HuH-7 (cell line): Measurements from ENCODE around the gene UBQLN1.
A peak's percentile ranks its signal among the peaks of the same experiment; 100 is the strongest.
"Not testable (repeated sequence)": the region's sequence is repeated elsewhere in the genome, so short reads cannot be mapped to it uniquely, and the experiment has no call there.

Experiments used
- DNase-seq: peaks from one replicate; pipeline ENCODE4 v3.0.0; 2011; ENCODE audit warnings: low spot score

Gene UBQLN1

DNA sequence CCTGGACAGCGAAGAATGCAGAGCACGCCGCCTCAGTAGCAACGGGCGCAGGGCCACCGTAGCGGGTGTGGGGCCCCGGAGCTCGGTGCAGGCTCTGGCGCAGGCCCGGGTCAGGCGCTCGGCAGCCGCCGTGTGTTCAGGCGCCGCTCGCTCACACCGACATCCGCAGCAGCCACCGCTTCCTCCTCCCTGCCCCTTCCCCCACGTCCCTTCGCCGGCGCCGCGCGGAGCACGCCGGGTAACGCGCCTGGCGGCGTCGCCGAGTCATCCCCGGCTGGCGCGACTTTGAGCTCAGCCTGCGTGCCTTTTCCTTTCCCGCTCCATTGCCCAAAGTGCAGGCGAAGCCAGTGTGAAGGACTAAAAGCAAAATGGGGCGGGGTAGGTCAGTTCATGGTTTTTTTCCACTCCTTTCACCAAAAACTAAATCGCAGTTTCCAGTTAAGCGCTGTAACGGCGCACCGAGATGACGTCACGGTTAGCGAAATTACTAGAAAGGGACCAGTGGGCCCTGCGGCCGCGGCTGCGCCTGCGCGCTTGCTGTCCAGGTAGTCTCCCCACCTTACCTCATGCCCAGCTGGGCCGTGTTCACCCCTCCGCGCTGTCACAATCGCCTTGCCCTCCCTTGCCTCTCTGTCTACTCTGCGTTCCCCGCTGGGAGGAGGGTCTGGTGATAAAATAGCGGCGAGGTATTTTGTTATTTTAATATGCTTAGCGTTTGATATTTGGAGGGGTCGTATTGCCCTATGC is at the start of gene UBQLN1:
TSS of gene UBQLN1 (minus strand) at position 191 of the 747 bp plus-strand sequence. CDS start 279 bp downstream, outside the sequence.
- DNase-seq: peak; percentile 95

DNA sequence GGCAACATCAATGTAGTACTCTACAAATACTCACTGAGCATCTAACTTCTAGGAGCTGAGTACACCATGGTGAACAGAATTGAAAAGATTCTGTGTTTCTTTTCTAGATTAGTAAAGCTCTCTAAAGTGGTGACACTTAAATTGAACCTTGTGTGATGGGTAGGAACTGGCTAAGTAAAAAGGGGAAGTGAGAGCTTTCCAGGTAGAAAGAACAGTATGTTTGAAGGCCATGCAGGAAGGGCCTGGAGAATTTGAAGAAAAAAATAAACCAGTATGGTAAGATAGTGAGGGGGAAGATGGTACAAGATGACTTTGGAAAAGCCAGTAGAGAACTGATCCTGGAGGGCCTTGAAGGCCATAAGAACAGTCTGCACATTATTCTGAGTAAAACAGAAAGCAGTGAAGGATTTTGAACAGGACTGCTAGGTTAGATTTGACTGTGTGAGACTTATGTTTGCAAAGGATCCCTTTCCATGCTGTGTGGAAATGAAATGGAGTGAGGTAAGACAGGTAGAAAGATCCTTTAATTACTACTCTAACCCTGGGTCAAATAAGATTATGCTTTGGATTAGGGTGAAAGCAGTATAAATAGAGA is 46.7 kb upstream of the UBQLN1 start:
- DNase-seq: no peak

DNA sequence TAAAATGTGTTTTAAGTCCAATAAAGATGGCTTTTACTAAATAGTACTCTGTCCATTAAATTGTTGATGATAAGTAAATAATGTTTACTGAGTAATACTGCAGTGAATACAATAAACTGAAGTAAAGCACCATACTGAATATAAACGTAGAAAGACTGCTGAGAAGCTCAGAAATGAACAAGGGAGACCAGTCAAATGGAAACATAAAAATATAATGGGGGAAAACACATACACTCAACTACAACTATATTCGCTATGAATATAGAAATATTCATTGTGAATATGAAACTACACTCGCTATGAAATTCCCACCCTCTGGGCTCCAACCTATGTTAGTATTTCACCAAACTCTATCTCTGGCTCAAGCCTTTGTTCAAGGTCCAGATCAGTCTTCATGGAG is 41.9 kb upstream of the UBQLN1 start:
- no peak for DNase-seq

DNA sequence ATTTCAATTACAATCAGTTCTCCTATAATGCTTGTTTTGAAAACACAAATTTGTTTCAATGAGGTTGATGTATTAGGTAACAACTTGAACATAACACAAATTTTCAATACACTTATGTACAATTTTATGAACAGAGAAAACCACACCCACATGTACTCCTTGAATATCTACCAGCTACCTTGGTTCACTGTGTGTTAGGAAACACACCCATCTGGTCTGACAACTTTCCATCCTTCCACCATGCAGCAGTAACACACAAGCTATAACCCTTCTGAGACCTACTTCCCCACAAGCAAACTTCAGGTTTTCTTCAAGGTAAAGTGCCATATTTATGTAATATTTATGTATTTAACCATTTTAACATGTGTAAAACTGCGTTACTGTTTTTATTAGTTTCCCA is 36.4 kb upstream of the UBQLN1 start:
- no peak for DNase-seq

DNA sequence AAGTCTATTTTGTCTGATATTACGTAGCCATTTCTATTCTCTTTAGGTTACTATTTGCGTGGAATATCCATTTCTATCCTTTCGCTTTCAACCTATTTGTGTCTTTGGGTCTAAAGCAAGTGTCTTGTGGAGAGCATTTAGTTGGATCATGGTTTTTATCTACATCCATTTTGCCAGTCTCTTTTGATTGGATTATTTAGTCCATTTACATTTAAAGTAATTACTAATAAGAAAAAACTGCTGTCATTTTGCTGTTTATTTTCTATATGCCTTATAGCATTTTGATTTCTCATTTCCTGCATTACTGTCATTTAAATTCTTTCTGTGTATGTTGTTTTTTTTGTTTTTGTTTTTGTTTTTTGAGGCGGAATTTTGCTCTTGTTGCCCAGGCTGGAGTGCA is 26.0 kb upstream of the UBQLN1 start:
- DNase-seq: no peak

DNA sequence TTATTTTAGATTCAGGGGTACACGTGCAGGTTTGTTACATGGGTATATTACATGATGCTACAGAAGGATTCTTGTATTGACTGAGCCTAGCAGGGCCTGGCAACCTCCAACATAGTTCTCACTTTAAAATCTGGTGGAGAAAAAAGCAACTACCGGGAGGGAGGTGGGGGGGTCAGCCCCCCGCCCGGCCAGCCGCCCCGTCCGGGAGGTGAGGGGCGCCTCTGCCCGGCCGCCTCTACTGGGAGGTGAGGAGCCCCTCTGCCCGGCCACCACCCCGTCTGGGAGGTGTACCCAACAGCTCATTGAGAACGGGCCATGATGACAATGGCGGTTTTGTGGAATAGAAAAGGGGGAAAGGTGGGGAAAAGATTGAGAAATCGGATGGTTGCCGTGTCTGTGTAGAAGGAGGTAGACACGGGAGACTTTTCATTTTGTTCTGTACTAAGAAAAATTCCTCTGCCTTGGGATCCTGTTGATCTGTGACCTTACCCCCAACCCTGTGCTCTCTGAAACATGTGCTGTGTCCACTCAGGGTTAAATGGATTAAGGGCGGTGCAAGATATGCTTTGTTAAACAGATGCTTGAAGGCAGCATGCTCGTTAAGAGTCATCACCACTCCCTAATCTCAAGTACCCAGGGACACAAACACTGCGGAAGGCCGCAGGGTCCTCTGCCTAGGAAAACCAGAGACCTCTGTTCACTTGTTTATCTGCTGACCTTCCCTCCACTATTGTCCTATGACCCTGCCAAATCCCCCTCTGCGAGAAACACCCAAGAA is 21.0 kb upstream of the UBQLN1 start:
- DNase-seq: not testable (repeated sequence)

DNA sequence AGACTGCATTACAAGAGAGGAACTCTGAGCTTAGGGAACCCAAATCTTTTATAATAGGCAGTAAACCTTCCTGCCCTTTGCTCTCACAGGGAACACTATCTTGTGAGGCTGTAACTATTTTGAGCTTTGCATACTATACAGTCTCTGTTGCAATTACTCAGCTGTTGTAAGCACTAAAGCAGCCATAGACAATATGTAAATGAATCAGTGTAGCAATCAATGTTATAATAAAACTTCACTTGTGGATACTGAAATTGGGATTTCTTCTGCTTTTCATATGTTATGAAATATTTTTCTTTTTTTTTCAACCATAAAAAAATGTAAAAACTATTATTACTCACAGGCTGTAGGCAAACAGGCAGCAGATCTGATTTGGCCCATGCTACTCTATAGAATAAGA is 16.7 kb upstream of the UBQLN1 start:
- DNase-seq: no peak

DNA sequence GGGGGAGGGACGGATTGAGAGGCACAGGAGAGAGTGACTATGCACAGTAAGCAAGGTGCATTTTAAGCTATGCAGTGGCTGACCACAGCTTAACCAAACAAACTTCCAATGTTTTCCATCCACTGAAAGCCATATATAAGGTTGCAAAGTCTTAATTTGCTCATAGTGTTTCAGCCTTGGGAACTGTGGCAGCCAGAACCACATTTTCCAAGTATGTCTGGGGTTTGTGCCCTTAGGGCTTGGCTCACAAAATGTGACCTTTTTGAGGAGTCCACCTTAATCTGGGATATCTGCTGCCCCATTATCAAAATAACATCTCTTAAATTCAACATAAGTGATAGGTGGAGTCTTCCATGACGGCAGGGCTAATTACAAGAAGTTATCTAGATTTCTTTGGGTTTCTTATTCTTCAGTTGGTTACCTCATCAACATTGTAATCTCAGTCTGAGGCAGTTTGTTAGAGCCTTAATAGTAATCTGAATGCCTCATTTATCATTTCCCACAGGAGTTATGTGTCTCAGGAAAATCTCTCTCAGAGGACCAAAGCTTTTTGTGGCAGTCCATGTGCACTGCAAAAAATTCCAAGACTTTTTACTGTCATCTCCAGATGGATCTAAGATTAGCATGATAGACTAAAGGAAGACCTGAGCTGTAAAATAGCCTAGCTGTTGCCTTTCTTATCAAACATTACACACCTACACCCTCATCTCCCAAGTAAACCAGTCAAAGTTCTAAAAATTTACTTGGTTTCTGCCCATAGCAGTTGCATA is 15.2 kb upstream of the UBQLN1 start:
- no peak for DNase-seq

DNA sequence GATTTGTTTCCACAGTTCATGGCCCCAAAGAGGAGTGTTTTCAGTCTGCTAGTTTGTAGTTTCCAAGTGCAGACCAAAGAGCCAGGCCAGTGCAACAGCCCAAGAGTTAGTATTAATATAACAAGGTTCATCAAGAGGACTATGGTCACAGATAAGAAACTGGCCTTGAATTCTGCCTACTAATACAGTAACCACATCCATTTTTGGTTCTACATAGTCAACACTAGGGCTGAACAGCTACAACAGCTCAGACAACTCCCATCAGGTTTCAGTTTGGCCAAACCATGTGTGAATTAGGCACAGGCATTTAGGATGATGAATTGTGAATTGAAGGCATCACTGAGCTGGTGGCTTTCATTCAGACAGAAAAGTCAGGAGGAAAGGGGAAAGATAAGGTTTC is 13.8 kb upstream of the UBQLN1 start:
- DNase-seq: no peak

DNA sequence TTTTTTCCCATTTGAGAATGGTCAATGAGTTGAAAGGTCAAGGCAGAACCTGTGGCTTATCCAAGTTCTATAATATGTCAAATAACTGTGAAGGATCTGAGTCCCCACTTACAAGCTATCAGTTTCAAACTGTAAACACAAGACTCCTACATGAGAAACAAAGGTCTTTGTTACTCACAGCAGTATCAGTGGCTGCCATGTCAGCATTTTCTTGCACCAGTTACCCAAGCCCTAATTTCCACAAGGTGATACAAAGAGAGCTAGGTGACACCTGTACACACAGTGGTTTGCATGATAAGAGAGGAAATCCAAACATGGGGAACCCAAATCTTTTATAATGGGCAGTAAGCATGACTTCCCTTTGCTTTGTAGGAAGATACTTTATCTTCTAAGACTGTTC is 8.0 kb upstream of the UBQLN1 start:
- DNase-seq: no peak

DNA sequence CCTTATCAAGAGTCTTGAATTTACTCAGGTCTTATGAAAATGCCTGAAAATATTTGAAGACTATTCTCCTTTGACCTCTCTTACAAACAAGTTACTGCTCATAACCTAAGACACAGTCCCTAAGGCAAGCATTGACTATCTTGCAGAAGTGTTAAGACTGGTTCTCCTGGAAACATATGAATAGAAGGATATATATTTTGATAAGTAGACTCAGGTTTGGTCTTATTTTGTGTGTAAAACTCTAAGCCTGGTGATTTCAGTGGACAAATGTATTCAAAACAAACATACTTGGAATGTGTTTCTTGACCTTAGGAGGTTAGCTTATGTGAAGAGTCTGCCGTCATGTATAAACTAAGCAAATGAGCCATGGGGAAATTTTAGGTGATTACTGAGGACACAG is 7.5 kb upstream of the UBQLN1 start:
- no peak for DNase-seq

DNA sequence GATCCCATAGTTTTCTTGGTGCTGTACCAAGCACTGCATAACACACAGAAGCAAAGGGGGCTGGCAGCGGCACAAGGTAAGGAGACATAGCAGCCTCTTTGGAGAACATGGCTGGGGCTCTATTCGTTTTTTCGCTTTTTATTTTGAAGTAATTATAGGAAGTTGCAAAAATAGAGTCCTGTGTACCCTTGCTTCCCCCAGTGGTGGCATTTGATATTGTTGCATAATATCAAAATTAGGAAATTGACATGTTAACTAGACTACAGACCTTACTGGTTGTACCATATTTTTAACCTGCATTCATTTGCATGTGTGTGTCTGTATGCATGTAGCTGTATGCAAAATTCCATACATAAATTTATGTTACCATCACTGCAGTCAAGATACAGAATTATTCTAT is 6.6 kb upstream of the UBQLN1 start:
- DNase-seq: no peak

DNA sequence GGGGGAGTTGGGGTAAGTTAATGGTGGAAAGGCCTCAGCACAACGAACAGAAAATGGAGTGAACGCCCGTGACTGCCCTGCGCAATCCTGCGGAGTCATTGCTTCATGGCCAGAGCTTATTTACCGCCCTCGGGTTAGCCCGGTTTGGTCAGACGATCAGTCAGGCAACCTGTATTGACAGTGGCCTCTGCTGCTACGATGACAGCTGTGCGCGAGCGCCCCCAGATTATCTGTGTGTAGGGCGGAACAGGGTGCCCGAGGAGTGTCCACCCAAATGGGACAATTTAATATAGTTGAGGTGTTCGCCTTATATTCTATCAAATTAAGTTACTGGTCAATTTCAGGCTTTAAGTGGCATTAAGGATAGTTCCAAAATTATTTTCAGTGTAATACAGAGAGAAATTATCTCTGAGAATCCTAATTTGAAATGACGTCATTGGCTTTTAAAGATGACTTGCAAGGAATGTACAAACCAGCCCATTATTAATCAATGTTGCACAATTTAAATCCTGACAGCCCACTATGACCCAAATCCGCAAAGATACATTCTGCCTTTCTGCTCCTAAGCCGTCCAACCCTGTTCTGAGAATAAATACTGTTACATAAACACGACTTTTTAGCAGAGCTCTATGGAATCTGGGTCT is 879 bp upstream of the UBQLN1 start:
- DNase-seq: peak; percentile 60

DNA sequence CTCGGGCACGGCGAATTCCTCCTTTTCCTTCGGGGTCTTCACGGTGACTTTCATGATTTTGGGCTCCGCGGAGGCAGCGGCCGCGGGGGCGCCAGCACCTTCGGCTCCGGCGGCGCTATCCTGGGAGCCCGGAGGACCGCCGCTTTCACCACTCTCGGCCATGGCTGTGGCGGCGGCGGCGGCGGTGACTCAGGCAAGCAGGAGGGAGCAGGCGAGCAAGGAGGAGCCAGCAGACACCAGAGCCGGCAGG is 315 bp downstream of the UBQLN1 start:
- DNase-seq: no peak

DNA sequence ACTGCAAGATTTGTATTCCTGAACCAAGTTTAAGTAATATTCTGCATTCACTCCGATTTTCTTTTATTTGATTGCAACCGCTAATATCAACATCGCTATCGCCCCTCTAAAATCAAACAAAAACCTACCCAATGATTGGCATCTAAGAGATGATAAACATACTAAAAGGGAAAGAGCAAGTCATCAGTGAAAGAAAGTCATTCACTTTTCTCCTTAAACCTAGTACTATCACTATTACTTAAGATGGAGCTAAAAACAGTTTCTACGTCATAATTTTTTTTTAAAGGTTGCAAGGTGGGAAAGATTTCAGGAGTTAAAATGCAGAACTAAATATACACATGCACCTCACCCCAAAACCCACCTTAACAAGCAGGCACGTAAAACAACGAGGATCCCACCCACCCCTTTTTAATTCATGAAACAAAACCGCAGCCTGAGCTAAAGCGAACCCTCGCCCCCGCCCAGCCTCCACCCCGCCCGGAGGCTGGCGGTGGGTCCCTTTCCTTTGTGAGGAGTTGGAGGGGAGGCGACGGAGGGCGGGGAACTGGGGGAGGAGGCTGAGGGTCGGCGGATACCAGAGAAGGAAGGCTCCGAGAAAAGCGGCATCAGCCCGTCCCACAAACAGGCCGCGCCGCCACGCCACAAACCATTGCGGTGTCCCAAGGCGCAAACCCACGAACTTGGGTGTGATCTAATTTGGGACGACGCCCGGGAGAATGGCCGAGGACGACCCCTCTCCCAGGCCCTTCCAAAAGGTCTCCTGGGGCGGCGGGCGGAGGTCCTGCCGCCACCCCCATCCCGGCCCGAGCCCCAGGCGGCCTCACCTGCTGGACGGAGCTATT is 861 bp downstream of the UBQLN1 start:
- peak; percentile 21 for DNase-seq

DNA sequence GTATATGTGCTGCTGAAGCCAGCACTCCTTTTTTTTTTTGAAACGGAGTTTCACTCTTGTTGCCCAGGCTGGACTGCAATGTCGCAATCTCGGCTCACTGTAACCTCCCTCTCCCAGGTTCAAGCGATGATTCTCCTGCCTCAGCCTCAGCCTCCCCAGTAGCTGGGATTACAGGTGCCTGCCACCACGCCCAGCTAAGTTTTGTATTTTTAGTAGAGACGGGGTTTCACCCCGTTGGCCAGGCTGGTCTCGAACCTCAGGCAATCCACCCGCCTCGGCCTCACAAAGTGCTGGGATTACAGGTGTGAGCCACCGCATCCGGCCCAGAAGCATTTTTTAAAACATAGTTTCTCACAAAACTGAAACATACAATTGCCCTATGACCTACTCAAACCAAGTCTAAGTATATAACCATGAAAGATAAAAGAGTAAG is 2.5 kb downstream of the UBQLN1 start:
- not testable (repeated sequence) for DNase-seq

DNA sequence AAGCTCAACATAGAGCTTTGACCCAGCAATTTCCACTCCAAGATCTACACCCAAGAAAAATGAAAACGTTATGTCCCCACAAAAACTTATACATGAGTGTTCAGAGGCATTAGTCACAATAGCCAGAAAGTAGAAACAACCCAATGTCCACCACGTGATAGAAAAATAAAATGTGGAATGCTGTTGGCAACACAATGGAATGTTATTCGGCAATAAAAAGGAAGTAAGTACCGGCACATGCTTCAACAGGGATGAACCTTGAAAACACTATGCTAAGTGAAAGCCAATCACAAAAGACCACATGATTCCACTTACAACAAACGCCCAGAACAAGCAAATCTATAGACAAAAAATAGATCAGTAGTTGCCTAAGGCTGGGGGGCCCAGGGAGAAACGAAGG is 6.0 kb downstream of the UBQLN1 start:
- DNase-seq: no peak

DNA sequence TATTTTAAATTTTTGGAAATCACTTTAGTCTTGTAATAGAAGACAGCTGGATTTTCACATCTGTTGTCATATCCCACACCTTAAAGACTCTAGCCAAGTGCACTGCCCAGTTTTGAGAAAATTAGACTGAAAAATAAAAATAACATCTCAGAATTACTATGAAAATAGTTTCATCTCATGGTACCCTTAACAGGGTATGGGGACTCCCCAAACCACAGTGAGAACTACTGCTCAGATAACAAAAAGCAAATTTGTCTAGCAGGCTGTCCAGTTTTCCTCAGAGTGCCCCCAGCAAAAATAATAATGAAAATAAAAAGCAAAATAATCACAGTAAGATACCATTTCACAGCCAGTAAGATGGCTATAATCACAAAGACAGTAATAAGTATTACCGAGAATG is 6.5 kb downstream of the UBQLN1 start:
- no peak for DNase-seq

DNA sequence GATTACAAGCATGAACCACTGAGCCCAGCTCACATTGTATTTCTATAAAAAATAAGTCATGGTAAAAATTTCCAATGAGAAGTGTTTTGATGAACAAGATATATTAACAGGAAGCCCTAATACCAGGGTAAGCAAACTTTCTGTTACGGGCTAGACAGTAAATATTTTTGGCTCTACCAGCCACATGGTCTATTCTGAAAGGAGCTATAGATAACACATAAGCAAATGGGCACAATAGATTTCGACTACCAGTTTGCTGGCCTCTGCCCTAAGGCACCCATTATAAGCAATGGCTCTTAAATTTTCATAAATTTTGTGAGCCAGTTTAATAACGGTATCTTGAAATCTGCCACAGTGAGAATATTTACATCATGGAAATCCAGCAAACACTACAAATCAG is 8.1 kb downstream of the UBQLN1 start:
- no peak for DNase-seq

DNA sequence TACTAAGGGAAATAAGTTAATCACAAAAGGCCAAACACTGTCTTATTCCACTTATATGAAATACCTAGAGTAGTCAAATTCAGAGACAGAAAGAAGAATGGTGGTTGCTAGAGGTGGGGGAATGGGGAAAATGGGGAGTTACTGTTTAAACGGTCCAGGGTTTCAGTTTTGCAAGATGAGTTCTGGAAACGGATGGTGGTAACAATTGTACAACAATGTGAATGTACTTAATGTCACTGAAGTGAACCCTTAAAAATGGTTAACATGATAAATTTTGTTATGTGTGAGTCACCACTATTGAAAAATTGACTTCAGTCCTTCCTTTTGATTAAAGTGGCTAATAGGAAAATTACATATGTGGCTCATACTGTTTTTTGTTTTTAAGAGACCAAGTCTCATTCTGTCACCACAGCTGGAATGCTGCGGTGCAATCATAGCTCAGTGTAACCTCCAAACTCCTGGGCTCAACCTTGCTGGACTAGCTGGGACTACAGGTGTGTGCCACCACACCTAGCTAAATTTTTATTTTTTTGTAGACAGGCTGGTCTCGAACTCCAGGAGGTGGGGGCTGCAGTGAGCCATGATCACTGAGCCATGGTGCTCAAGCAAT is 8.7 kb downstream of the UBQLN1 start:
- no peak for DNase-seq

DNA sequence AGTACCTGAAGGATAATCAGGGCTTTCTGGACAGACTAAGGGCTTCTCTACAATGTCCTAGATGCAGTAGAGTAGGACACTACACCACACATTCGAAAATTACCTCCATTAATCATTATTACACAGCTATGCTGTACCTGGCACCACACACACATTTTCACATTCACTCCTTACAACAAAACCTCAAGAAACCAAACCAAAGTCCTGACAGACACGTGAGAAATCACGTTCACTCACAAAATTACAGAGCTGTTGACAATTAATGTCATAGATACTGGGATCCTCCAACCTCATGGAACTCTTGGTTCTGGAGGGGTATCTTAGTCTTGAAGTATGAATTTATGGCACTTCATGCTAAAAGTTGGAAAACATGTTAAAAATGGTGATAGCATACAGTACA is 16.3 kb downstream of the UBQLN1 start:
- no peak for DNase-seq
